ENCODE measurements around the gene SHF.
"Not testable (repeated sequence)": the region's sequence is repeated elsewhere in the genome, so short reads cannot be mapped to it uniquely, and the experiment has no call there.

The SHF gene

DNA sequence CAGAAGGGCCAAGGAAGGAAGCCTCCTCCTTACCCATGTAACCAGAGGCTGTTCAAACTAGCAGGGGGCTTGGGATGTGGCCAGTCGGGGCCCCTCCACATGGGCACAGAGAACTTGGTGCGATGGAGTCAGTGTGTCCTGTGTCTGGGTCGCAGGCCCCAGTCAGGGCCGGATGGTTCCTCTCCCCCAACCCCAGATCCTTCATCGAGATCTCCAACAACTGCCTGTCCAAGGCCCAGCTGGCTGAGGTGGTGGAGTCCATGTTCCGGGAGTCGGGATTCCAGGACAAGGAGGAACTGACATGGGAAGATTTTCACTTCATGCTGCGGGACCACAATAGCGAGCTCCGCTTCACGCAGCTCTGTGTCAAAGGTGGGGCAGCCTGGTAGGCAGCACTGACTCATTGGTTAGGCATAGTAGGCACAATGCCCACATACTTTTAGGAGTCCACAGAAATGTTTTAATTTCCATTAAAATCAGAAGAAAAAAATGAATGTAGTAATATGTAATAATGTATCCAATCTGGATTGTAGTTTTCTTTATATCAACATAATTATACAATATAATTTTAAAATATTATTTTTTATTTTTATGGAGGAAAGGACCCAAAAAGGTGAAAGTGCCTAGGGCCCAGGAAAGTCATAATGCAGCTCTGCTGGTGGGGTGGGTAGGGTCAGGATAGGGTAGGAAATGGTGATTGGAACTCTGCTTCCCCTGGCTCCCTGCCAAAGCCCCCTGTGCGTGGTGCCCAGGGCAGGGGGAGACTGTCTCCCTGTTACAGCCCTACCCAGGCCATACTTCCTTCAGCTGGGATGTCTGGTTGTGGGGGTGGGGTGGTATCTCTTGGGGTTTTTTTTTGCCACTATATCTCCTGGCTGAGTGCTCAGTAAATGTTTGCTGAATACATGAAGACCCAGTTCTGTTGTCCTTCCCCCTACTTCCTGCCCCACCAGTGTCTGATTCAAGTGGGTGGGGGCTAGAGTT is 39.4 kb downstream of the SHF start:
- no peak for DNase-seq (ENCODE audit: low read depth in 2 of 2, low spot score in 1 of 2)

DNA sequence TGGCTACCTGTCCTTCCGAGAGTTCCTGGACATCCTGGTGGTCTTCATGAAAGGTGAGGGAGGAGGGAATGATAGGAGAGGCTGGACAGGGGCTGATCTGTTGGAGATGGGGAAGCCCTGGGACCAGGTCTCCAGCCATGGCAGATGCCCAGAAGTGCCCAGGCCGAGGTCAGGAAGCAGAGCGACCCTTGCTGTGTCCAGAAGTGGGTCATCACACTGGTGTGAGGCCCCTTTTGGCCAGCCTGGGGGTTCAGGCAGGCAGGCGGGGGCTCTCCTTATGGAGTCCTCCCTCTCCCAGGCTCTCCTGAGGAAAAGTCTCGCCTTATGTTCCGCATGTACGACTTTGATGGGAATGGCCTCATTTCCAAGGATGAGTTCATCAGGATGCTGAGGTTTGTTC is 40.2 kb downstream of the SHF start:
- no peak for DNase-seq (ENCODE audit: low read depth in 2 of 2, low spot score in 1 of 2)

DNA sequence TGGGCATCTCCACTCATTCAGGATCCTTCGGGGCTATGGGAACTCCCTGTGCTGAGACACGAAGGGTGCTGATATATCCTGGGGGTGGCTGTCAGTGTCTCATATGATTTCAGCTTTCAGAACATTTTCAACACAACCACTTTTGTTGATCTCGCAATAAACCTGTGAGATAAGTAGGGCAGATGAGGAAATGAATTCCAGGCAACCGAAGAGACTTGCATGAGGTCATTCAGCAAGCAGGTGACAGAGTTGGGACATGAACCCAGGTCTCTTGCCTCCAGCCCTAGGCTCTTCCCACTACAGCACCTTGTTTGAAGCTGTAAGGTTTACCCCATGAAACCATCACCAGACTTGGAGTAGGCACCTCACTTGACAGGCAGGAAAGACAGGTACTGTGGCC is 41.4 kb downstream of the SHF start:
- DNase-seq (ENCODE audit: low read depth in 2 of 2, low spot score in 1 of 2) = no peak

DNA sequence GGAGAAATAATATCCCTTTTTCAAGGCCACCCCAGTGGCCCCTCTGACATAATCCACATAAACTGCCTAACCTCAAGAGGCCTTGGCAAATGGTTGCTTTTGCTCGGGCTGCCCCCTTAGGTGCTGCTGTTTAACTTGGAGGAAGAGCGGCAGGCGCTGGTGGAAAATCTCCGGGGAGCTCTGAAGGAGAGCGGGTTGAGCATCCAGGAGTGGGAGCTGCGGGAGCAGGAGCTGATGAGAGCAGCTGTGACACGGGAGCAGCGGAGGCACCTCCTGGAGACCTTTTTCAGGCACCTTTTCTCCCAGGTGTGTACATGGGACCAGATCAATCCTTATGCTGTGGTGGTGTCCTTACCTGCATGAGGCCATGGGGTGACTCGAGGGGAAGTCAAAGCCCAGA is 43.0 kb downstream of the SHF start:
- DNase-seq (ENCODE audit: low read depth in 2 of 2, low spot score in 1 of 2) = no peak

DNA sequence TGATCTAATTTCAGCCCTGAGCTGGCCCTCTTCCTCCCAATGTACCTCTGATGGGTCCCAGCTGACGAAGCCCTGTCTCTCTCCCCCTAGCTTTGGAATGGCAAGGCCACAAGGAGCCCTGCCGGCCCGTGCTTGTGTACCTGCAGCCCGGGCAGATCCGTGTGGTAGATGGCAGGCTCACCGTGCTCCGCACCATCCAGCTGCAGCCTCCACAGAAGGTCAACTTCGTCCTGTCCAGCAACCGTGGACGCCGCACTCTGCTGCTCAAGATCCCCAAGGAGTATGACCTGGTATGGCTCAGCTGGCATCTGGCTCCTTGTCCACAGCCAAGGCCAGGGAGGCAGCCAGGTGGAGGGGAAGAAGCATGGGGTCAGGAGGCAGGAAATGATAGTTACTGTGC is 43.8 kb downstream of the SHF start:
- no peak for DNase-seq (ENCODE audit: low read depth in 2 of 2, low spot score in 1 of 2)

DNA sequence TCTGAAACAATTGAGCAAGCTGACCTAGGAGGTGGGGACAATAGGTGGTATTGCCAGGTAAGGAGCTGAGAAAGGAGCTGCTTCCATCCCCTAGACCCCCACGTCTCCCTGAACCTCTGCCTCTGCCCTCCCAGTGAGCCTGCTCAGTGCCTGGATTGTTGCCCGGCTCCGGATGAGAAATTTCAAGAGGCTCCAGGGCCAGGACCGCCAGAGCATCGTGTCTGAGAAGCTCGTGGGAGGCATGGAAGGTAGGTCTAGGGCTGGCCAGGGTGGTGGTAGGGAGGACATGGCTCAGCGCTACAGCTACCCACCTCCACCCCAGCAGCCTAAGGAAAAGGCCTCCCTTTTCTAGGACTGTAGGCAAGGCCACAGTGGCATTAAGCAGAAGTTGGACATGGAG is 44.7 kb downstream of the SHF start:
- no peak for DNase-seq (ENCODE audit: low read depth in 2 of 2, low spot score in 1 of 2)

DNA sequence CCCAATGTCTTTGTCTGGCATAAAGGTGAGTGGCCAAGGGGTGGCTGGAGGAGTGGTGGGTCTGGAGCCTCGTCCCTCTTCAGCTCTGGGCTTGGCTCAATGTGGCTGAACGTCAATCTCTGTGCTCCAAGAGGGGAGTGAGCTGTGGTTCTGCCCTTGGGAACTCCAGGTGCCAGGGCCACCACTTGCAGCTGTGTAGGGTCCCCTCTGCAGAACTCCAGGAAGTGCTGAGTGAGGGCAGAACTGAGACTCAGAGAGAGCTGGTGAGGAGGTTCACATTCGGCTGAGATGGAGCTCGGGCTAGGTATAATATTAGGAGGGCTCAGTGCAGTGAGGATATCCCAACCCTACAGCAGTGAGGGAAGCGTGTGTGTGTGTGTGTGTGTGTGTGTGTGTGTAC is 46.4 kb downstream of the SHF start:
- no peak for DNase-seq (ENCODE audit: low read depth in 2 of 2, low spot score in 1 of 2)

DNA sequence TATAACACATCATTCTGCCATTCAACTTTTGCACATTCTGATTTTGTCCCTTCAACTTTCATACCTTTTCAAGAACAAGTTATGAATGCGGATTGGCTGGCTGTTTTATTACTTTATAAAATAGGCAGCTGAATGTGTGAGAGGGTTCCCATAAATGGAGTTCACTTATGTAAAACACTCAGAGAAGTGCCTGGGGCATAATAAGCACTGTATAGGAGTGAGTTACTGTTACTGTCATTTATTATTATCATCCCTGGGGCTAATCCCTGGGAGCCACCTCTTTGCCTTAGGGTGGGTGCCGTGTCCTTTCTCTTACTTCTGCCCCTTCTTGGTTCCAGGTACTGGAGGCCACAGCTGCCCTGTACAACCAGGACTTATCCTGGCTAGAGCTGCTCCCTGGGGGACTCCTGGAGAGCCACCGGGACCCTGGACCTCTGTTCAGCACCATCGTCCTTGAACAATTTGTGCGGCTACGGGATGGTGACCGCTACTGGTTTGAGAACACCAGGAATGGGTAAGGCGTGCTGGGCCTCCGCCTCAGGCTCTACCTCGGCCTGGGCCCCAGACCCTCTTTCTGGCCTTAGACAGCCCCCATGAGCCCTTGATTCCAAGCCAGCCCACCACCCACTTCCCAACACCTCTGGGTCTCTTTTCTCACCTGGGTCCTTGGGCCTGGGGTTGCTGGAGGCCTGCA is 47.1 kb downstream of the SHF start:
- DNase-seq (ENCODE audit: low read depth in 2 of 2, low spot score in 1 of 2) = no peak

DNA sequence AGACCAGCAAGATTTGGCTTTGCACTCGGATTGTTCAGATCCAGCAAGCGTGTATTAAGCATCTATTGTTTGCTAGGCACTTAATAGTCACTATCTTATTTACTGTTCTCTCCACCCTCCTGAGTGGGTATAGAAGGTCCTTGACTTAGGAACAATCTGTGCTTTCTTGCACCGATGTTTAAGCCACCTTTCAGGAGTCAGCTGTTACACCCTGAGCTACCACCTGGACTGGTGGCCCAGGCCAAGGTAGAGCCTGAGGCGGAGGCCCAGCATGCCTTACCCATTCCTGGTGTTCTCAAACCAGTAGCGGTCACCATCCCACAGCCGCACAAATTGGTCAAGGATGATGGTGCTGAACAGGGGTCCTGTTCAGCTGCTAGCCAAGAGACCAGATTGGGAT is 48.0 kb downstream of the SHF start:
- no peak for DNase-seq (ENCODE audit: low read depth in 2 of 2, low spot score in 1 of 2)

DNA sequence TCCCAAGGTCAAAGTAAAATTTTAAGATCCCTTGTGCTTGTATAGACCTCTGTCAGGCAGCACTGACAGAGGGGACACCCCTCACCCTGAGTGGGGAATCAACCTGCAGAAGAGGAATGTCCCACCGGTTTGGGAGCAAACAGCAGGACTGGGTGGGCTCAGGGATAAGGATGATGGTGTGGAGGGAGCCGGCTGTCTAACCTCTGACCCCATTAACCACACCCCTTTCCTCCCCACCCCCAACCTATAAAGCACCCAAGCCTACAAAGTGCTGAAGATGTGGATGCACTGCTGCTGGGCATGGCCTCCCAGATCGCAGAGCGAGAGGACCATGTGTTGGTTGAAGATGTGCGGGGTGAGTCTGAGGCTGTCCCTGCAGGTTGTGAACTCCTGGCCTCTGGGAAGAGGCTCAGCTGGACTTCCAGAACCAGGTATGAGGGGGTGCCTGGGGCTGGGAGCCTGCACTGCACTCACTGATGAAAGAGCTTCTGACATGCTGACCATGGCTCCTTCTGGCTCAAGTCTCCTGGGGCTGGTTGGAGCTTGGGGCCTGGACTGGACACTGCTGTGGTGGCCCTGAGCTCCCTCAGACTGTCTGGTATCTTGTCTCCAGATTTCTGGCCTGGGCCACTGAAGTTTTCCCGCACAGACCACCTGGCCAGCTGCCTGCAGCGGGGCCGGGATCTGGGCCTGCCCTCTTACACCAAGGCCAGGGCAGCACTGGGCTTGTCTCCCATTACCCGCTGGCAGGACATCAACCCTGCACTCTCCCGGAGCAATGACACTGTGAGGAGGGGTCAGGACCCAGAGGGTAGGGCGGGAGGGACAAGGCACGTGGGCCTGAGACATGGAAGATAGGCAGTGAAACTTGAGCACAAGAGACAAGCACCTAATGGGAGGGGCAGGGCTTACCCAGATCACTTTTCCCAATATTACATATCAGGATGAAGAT is 48.7 kb downstream of the SHF start:
- DNase-seq (ENCODE audit: low read depth in 2 of 2, low spot score in 1 of 2) = no peak

DNA sequence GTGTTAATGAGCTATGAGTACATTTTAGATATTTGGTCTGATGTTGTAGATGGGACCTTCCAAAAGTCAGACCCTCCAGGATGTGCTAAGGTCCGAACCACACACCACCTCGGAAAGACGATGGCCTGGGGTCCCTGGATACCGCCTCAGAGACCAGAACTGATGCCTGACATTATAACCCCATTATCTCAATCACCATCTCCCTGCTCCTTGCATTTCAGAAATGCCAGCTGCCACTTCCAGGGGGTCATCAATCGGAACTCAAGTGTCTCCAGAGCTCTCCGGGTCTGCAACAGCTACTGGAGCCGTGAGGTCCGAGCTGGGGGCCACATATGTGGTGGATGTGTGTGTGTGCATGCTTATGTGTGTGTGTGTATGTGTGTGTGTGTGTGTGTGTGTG is 50.1 kb downstream of the SHF start:
- DNase-seq (ENCODE audit: low read depth in 2 of 2, low spot score in 1 of 2) = no peak

DNA sequence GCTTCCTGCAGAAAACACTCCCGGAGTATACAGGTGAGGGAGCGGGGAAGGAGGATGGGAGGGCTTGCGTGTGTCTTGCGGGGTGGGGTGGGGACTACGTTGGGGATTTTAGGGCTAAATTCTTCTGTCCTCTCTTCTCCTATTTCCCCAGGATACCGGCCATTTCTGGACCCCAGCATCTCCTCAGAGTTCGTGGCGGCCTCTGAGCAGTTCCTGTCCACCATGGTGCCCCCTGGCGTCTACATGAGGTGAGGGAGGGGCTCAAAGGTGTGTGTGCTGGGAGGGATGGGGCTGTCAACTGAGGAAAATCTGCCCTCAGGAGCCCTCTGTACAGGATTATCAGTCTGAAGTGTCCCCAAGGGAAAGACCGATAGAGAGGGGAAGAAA is 51.4 kb downstream of the SHF start:
- DNase-seq (ENCODE audit: low read depth in 2 of 2, low spot score in 1 of 2) = no peak

DNA sequence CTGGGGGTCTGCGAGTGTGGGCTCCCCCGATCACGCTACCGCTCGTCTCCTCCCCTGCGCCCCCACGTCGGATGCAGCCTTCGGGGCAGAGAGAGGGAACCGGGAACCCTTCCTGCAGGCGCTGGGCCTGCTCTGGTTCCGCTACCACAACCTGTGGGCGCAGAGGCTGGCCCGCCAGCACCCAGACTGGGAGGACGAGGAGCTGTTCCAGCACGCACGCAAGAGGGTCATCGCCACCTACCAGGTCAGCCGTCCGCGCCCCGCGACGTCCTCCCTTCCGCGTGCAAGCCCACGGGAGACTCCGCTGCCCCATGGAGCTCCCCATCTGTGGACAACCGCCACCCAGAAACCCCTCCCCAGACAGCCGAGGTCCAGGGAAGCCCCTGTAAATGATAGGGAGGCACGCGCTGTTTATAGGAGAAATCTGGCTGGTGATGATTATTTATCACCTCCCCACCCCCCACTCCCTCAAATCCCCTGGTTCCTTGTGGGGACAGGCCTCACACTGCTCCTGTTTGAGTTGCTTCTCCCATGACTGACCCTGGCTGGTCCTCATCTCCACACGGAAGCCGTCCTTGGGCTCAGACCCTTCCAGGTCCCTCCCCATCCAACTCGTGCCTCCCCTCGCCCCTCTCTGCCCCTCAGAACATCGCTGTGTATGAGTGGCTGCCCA is 51.9 kb downstream of the SHF start:
- DNase-seq (ENCODE audit: low read depth in 2 of 2, low spot score in 1 of 2) = not testable (repeated sequence)

DNA sequence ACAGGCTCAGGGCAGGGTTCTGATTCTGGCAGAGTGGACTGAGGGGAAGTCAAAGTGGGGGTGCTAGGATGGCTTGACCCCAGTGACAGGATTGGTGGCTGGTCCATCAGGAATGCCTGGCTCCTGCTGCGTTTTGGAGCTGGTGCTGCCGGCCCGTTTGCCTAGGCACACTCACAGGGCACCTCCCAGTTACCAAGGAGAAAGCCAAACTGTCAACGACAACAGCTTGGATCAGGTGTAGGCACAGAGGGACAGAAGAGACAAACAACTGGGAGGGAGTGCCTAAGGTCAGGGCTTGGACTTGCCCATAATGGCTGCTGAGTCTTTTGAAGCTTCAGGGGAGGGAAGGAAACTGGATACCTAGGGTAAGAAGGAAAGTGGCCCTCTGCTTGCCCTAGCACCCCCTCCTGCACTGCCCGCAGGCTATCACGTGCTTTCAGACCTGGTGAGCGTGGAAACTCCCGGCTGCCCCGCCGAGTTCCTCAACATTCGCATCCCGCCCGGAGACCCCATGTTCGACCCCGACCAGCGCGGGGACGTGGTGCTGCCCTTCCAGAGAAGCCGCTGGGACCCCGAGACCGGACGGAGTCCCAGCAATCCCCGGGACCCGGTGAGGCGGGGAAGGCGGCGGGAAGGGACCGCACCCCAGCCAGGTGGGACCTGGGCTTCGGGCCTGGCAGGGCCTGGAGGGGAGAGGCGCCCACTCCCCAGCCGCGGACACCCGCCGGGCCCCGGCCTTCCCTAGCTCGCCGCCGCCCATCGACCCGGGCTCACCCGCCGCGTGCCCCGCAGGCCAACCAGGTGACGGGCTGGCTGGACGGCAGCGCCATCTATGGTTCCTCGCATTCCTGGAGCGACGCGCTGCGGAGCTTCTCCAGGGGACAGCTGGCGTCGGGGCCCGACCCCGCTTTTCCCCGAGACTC is 52.8 kb downstream of the SHF start:
- no peak for DNase-seq (ENCODE audit: low read depth in 2 of 2, low spot score in 1 of 2)

DNA sequence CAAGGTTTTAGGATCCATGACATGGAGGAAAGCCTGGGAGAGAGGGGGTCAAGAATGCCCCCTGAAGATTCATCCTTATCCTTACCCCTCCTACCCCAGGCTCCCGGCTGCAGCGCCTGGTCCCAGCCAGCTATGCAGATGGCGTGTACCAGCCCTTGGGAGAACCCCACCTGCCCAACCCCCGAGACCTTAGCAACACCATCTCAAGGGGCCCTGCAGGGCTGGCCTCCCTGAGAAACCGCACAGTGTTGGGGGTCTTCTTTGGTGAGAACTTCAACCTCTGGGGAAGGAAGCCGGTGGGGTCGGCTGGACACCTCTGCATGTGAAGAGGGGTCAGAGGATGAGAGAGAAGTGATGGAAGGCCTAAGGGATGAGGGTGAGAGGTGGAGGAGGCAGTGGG is 53.7 kb downstream of the SHF start:
- DNase-seq (ENCODE audit: low read depth in 2 of 2, low spot score in 1 of 2) = no peak

DNA sequence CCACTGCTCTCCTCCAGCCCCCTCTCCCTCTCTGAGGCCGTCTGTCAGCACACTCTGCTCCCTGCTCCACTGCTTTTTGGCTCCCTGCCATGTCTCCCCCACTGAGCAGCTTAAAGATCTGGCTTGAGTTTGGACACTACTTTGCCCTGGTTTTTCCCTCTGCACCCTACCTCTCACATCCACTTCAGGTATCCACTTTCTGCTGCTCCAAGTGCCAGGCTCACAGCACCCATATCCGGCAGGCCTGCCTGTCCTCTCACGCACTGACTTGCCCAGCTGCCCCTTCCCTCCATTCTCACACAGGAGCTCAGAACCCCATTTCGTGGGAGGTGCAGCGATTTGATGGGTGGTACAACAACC is 54.2 kb downstream of the SHF start:
- no peak for DNase-seq (ENCODE audit: low read depth in 2 of 2, low spot score in 1 of 2)

DNA sequence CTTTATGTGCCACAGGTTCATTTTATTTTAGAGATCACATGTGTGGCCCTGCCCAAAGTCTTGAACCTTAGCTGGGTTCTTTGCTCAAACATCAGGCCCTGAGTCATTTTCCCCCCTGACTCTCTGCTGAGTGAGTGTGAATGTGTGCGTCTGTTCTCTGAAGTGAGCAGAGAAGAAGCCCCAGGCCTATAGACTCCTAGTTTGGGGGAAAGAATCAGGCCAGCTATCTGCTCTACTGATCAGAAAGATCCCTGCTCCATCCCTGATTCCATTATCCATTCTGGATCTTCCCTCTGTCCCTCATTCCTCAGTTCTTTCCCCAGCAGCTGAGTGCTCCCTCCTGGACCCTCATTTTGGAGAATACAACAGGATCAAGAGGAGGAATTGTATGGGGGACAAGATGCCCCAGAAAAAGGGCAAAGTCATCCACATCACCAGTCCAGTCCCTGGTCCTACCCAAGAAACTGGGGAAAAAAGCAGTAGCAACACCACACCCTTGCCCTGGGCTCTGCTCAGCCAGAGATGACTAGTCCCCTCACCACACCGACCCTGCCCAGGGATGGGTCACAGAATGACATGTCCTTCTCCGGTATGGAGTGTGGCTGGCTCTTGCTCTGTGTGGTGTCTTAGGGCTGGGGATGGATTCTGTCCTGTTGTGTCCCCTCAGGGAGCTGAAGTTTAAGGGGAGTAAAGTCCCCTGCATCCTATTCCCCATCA is 54.8 kb downstream of the SHF start:
- DNase-seq (ENCODE audit: low read depth in 2 of 2, low spot score in 1 of 2) = no peak

DNA sequence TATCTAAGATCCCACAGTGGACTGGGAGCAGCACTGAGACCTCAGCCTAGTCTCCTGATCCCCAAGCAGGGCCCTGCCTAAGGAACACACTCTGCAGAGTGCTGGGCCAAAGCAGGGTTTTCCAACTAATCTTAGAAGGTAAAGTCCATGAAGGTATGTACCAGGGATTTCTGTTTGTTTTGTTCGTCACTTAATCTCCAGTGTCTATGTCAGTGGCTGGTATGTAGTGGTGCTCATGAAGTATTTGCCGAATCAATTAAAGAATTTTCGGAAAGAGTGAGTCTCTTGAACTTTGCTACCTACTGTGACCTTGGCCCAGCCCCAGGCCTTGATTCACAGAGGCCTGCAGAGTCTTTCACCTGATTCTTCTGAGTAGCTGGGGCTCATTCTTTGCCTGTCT is 56.3 kb downstream of the SHF start:
- DNase-seq (ENCODE audit: low read depth in 2 of 2, low spot score in 1 of 2) = no peak

DNA sequence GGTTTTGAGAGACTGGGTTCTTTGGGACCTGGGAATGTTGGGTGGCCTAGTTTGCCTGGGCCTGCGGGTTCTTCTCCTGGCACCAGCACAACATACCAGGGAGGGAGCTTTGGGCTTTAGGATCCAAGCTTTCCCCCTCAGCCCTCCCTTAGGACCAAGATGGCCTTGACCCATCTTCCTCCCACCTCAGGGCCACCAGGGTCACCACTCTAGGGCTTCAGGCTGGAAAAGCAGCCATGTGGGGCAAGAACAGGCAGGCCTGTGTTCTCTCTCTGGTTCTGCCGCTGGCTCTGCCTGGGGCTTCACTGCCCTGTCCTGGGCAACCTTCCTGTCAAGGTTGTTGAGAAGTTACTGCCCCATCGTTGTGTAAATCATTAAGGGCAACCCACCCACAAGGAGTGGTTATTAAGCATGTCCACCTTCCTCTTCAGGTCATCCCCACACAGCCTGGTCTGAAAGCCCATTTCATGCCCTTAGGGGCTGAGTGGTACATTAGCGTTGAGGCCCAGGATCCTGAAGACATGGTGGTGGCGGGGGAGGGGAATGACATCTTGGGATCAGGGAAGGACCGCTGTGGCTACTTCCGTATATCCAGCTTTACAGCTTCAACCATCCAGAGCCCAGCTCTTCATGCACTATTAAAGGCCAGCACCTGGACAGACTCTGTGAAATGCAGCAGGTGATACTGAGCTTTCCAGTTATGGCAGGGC is 57.3 kb downstream of the SHF start:
- DNase-seq (ENCODE audit: low read depth in 2 of 2, low spot score in 1 of 2) = no peak

Measured in stimulated activated CD8-positive, alpha-beta memory T cell treated with anti-CD3 and anti-CD28 coated beads, Interleukin-4, amount 100 ng/mL, for 4 hours (primary cell).